NCI-H1092 treated with DMSO at 0.1 percent for 48 hours (cell line): Measurements from ENCODE around the gene RDX.
"Not testable (repeated sequence)": the region's sequence is repeated elsewhere in the genome, so short reads cannot be mapped to it uniquely, and the experiment has no call there.

Experiments used
- DNase-seq: peaks from one replicate; lab custom pipeline; 2025; lab: John Stamatoyannopoulos, UW

The RDX gene

GRCh38 chr11:110272919-110273318 lies 23.5 kb downstream of the RDX start:
- DNase-seq: no peak

- DNase-seq: no peak
These were observed 26.4 kb downstream of the RDX start for GRCh38 chr11:110269996-110270395.

- no peak for DNase-seq
These were observed 28.0 kb downstream of the RDX start for GRCh38 chr11:110268441-110268840.

GRCh38 chr11:110262072-110262403 lies 34.4 kb downstream of the RDX start:
- DNase-seq: no peak

- DNase-seq: no peak
These were observed 35.0 kb downstream of the RDX start for GRCh38 chr11:110261195-110262071.

GRCh38 chr11:110253525-110253924 lies 42.9 kb downstream of the RDX start:
- no peak for DNase-seq

- DNase-seq: peak; percentile 43
These were observed 44.6 kb downstream of the RDX start for GRCh38 chr11:110251836-110252235.

- DNase-seq: no peak
These were observed 46.2 kb downstream of the RDX start for GRCh38 chr11:110250168-110250567.

- no peak for DNase-seq
These were observed 46.6 kb downstream of the RDX start for GRCh38 chr11:110249766-110250165.

GRCh38 chr11:110249066-110249465 lies 47.3 kb downstream of the RDX start:
- DNase-seq: no peak

GRCh38 chr11:110243791-110244190 lies 52.6 kb downstream of the RDX start:
- no peak for DNase-seq

GRCh38 chr11:110242746-110243145 lies 53.7 kb downstream of the RDX start:
- DNase-seq: no peak

- DNase-seq: no peak
These were observed 54.2 kb downstream of the RDX start for GRCh38 chr11:110242188-110242587.

- no peak for DNase-seq
These were observed 60.4 kb downstream of the RDX start for GRCh38 chr11:110235966-110236365.

- DNase-seq: no peak
These were observed 66.0 kb downstream of the RDX start for GRCh38 chr11:110230377-110230776.

- DNase-seq: no peak
These were observed 77.2 kb downstream of the RDX start for GRCh38 chr11:110219006-110219785.

- DNase-seq: no peak
These were observed 78.5 kb downstream of the RDX start for GRCh38 chr11:110217936-110218335.

GRCh38 chr11:110217223-110217877 lies 79.1 kb downstream of the RDX start:
- DNase-seq: no peak

GRCh38 chr11:110209313-110209694 lies 87.1 kb downstream of the RDX start:
- DNase-seq: not testable (repeated sequence)

- not testable (repeated sequence) for DNase-seq
These were observed 87.6 kb downstream of the RDX start for GRCh38 chr11:110208678-110209312.

GRCh38 chr11:110207123-110207522 lies 89.3 kb downstream of the RDX start:
- peak; percentile 12 for DNase-seq

- DNase-seq: no peak
These were observed 95.6 kb downstream of the RDX start for GRCh38 chr11:110200836-110201235.
